Activated gamma-delta T cell (primary cell): ENCODE measurements around the gene FRG2B.
"Not testable (repeated sequence)": the region's sequence is repeated elsewhere in the genome, so short reads cannot be mapped to it uniquely, and the experiment has no call there.

ENCODE experiments used
- DNase-seq: peaks from one replicate; lab custom pipeline; 2025; lab: John Stamatoyannopoulos, UW
- total RNA-seq, 2 donors: gene quantifications; one replicate each; lab custom pipeline; 2026; lab: John Stamatoyannopoulos, UW

The FRG2B gene
- total RNA-seq = 0 reads per million in 2 donors

GRCh38 chr10:133626695-133627094, at the start of gene FRG2B:
Gene FRG2B, minus strand, starts transcription at chr10:133626795. Its CDS starts 53 bp downstream, at chr10:133626742.
- not testable (repeated sequence) for DNase-seq

GRCh38 chr10:133667446-133667845, 40.9 kb upstream of the FRG2B start:
- not testable (repeated sequence) for DNase-seq

GRCh38 chr10:133663544-133664160, 37.1 kb upstream of the FRG2B start:
- not testable (repeated sequence) for DNase-seq

GRCh38 chr10:133661122-133661521, 34.5 kb upstream of the FRG2B start:
- DNase-seq = not testable (repeated sequence)

GRCh38 chr10:133660516-133660915, 33.9 kb upstream of the FRG2B start:
- not testable (repeated sequence) for DNase-seq

- not testable (repeated sequence) for DNase-seq
Measured at GRCh38 chr10:133657276-133657675, 30.7 kb upstream of the FRG2B start.

GRCh38 chr10:133648872-133649455, 22.4 kb upstream of the FRG2B start:
- DNase-seq = not testable (repeated sequence)

GRCh38 chr10:133647075-133647748, 20.6 kb upstream of the FRG2B start:
- not testable (repeated sequence) for DNase-seq

GRCh38 chr10:133637846-133638235, 11.2 kb upstream of the FRG2B start:
- not testable (repeated sequence) for DNase-seq

GRCh38 chr10:133637202-133637845, 10.7 kb upstream of the FRG2B start:
- not testable (repeated sequence) for DNase-seq

GRCh38 chr10:133630723-133631249, 4.2 kb upstream of the FRG2B start:
- not testable (repeated sequence) for DNase-seq

GRCh38 chr10:133622544-133622943, 4.1 kb downstream of the FRG2B start:
- not testable (repeated sequence) for DNase-seq

GRCh38 chr10:133618851-133619250, 7.7 kb downstream of the FRG2B start:
- DNase-seq = no peak

GRCh38 chr10:133617196-133617595, 9.4 kb downstream of the FRG2B start:
- DNase-seq = no peak

- no peak for DNase-seq
Measured at GRCh38 chr10:133616371-133617130, 10.0 kb downstream of the FRG2B start.

- DNase-seq = no peak
Measured at GRCh38 chr10:133614830-133615580, 11.6 kb downstream of the FRG2B start.

GRCh38 chr10:133613699-133614098, 12.9 kb downstream of the FRG2B start:
- no peak for DNase-seq

- no peak for DNase-seq
Measured at GRCh38 chr10:133611079-133611478, 15.5 kb downstream of the FRG2B start.

- no peak for DNase-seq
Measured at GRCh38 chr10:133608855-133609254, 17.7 kb downstream of the FRG2B start.

GRCh38 chr10:133603434-133603833, 23.2 kb downstream of the FRG2B start:
- DNase-seq = not testable (repeated sequence)

- DNase-seq = no peak
Measured at GRCh38 chr10:133600657-133601056, 25.9 kb downstream of the FRG2B start.
